ENCODE results near the gene SLC16A8. TPM values are rescaled to one million over a fixed set of nuclear protein-coding genes. Genes with fewer than 3 reads are reported as not detected.

Gene SLC16A8
- total and polyA plus RNA-seq, 2 of the 13 experiments (the other 11 are each of a cell fraction or from before 2014, with no cell fraction given), result not detected

DNA sequence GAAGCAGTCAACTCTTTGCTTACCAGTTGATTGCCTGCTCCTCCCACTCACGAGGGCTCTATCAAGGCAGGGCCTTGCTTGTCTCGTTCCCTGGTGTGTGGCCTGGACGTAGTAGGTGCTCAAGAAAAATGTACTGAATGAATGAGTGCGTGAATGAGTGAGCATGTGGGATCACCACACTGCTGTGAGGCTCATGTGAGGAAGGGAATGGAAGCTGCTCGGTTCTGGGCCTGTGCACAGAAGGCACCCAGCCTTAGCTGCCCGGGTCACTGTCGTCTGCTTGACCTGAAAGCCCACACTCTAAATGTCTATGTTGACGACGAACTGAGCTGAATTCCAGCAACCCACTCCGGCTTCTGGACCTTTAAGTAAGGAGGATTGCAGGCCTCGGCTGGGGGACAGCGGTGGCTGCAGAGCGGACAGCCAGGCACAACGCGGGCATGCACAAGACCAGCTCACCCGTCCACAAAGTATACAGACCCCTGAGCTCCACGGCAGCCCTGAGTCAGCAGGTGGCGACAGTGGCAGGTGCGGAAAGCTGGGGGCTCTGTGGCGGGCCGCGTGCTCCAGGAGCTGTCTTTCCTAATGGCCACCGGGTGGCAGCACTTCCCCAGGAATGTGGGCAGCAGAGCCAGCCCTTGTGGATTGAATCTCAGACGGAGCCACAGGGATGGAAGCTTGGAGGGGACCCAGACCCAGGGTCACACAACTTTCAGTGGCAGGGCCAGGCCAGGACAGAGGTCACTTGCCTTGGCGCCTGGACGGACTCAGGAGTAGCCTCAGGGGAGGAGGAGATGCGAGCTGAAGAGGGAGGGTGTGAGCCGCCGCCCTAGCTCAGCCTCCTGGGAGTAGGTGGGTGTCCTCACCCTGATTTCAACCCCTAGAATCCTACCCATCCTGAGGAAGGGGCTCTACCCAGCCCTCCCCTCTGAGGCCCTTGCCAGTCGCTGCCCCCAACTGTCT is 31.8 kb downstream of the SLC16A8 start (continued):
- TF ChIP-seq ZNF3 (CRISPR knock-in tag; IDR thresholded peaks at IDR 0.05) (peak; percentile 86), ZNF883 (CRISPR knock-in tag; IDR thresholded peaks at IDR 0.05; ENCODE audit: not compliant biosample characterization) (no peak), GTF2F1 (IDR thresholded peaks at IDR 0.05; ENCODE audit: low read length) (no peak), MXD4 (CRISPR knock-in tag; IDR thresholded peaks at IDR 0.05) (0 out of 2 replicates have a peak, but pooled peaks have one; percentile 59), POGK (CRISPR knock-in tag; conservative IDR thresholded peaks at IDR 0.05) (peak; percentile 45; the same call in 1 of the 2 replicates), HNRNPLL (IDR thresholded peaks at IDR 0.05; ENCODE audit: low read depth, low read length, poor library complexity, severe bottlenecking) (peak; percentile 50), TBX2 (CRISPR knock-in tag; IDR thresholded peaks at IDR 0.05; ENCODE audit: borderline replicate concordance) (peak; percentile 70; the same call in 1 of the 2 replicates), ZNF616 (CRISPR knock-in tag; IDR thresholded peaks at IDR 0.05; ENCODE audit: low read depth) (no peak), ZSCAN5A (CRISPR knock-in tag; IDR thresholded peaks at IDR 0.05; ENCODE audit: borderline replicate concordance) (no peak), FOXK1 (CRISPR knock-in tag; IDR thresholded peaks at IDR 0.05; ENCODE audit: borderline replicate concordance, low read depth) (0 out of 2 replicates have a peak, but pooled peaks have one; percentile 24), ZBTB33 (CRISPR knock-in tag; IDR thresholded peaks at IDR 0.05) (peak; percentile 65), ZNF850 (CRISPR knock-in tag; conservative IDR thresholded peaks at IDR 0.05) (no peak), HNF4G (IDR thresholded peaks at IDR 0.05; ENCODE audit: borderline replicate concordance, low read depth, low read length) (no peak), HNF4G (CRISPR knock-in tag; IDR thresholded peaks at IDR 0.05; ENCODE audit: borderline replicate concordance, low read depth) (peak; percentile 38; the same call in 1 of the 2 replicates), MBNL3 (CRISPR knock-in tag; conservative IDR thresholded peaks at IDR 0.05) (no peak)
- TF ChIP-seq, protein P1, sequence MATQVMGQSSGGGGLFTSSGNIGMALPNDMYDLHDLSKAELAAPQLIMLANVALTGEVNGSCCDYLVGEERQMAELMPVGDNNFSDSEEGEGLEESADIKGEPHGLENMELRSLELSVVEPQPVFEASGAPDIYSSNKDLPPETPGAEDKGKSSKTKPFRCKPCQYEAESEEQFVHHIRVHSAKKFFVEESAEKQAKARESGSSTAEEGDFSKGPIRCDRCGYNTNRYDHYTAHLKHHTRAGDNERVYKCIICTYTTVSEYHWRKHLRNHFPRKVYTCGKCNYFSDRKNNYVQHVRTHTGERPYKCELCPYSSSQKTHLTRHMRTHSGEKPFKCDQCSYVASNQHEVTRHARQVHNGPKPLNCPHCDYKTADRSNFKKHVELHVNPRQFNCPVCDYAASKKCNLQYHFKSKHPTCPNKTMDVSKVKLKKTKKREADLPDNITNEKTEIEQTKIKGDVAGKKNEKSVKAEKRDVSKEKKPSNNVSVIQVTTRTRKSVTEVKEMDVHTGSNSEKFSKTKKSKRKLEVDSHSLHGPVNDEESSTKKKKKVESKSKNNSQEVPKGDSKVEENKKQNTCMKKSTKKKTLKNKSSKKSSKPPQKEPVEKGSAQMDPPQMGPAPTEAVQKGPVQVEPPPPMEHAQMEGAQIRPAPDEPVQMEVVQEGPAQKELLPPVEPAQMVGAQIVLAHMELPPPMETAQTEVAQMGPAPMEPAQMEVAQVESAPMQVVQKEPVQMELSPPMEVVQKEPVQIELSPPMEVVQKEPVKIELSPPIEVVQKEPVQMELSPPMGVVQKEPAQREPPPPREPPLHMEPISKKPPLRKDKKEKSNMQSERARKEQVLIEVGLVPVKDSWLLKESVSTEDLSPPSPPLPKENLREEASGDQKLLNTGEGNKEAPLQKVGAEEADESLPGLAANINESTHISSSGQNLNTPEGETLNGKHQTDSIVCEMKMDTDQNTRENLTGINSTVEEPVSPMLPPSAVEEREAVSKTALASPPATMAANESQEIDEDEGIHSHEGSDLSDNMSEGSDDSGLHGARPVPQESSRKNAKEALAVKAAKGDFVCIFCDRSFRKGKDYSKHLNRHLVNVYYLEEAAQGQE (IDR thresholded peaks at IDR 0.05; ENCODE audit: borderline replicate concordance in 1 of 2, low read depth in 1 of 2, low read length in 2 of 2), result no peak
- TF ChIP-seq, protein P2, sequence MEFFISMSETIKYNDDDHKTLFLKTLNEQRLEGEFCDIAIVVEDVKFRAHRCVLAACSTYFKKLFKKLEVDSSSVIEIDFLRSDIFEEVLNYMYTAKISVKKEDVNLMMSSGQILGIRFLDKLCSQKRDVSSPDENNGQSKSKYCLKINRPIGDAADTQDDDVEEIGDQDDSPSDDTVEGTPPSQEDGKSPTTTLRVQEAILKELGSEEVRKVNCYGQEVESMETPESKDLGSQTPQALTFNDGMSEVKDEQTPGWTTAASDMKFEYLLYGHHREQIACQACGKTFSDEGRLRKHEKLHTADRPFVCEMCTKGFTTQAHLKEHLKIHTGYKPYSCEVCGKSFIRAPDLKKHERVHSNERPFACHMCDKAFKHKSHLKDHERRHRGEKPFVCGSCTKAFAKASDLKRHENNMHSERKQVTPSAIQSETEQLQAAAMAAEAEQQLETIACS (CRISPR knock-in tag; IDR thresholded peaks at IDR 0.05), result no peak
